CD14-positive monocyte (primary cell): Measurements from ENCODE around the gene B3GALNT1. TPM values are rescaled to one million over a fixed set of nuclear protein-coding genes. Genes with fewer than 3 reads are reported as not detected.

Experiments used
- DNase-seq, 3 donors: peaks; one replicate each; pipeline ENCODE4 v3.0.0-alpha.2; 2011 to 2022
- H2AFZ ChIP-seq: 2 replicates; pipeline ENCODE4 v1.6.0; 2012; ENCODE audit warnings: mild to moderate bottlenecking, low read depth, low read length, inconsistent platforms; ENCODE audit not compliant: insufficient read depth, poor library complexity, severe bottlenecking
- H3K27ac ChIP-seq, 2 donors: 1 replicate in 1 of 2; 2 replicates in 1 of 2; pipeline ENCODE4 v1.5.1; 2012 to 2013; ENCODE audit warnings: low read length in 2 of 2, control low read depth in 1 of 2, inconsistent platforms in 1 of 2, low read depth in 1 of 2, mild to moderate bottlenecking in 1 of 2
- H3K27me3 ChIP-seq, 2 donors: one replicate each; pipeline versions ENCODE4 v1.6.0 to v1.6.1; 2011 to 2013; ENCODE audit warnings: low read length in 2 of 2; ENCODE audit not compliant: control insufficient read depth in 2 of 2, insufficient read depth in 2 of 2
- H3K36me3 ChIP-seq, 2 donors: replicated peaks in 1 of 2; 1 replicate in 1 of 2; 2 replicates in 1 of 2; pipeline versions ENCODE4 v1.5.1 to v1.6.1; 2012 to 2013; ENCODE audit warnings: low read length in 2 of 2, control low read depth in 1 of 2, inconsistent platforms in 1 of 2, mild to moderate bottlenecking in 1 of 2; ENCODE audit not compliant: insufficient read depth in 2 of 2, control insufficient read depth in 1 of 2
- H3K4me1 ChIP-seq, 2 donors: 1 replicate in 1 of 2; 2 replicates in 1 of 2; pipeline versions ENCODE4 v1.5.1 to v1.6.1; 2012 to 2013; ENCODE audit warnings: low read length in 2 of 2, control low read depth in 1 of 2, inconsistent platforms in 1 of 2, mild to moderate bottlenecking in 1 of 2, moderate library complexity in 1 of 2; ENCODE audit not compliant: insufficient read depth in 2 of 2, control insufficient read depth in 1 of 2
- H3K4me2 ChIP-seq: replicated peaks from 2 replicates; pipeline ENCODE3; 2012; ENCODE audit warnings: low read length, moderate library complexity, mild to moderate bottlenecking; ENCODE audit not compliant: poor library complexity, severe bottlenecking; ENCODE audit errors: extremely low read depth
- H3K4me3 ChIP-seq, 3 experiments: fragments of 200-600 bp in 1 of 3; sonication (generic) in 1 of 3; replicated peaks in 1 of 3; 1 replicate in 2 of 3; 2 replicates in 1 of 3; pipeline ENCODE4 v1.5.1; 2011 to 2013; ENCODE audit warnings: low read length in 3 of 3, mild to moderate bottlenecking in 3 of 3, control low read depth in 2 of 3, low read depth in 2 of 3, inconsistent platforms in 1 of 3, moderate library complexity in 1 of 3
- H3K79me2 ChIP-seq: 2 replicates; pipeline ENCODE4 v1.6.0; 2012; ENCODE audit warnings: mild to moderate bottlenecking, control low read depth, inconsistent platforms, low read length, moderate library complexity; ENCODE audit not compliant: insufficient read depth
- H3K9ac ChIP-seq: 2 replicates; pipeline ENCODE4 v1.6.0; 2017; ENCODE audit warnings: low read length, mild to moderate bottlenecking; ENCODE audit not compliant: insufficient read depth, poor library complexity, severe bottlenecking
- H3K9me3 ChIP-seq, 2 donors: replicated peaks in 1 of 2; 1 replicate in 1 of 2; 2 replicates in 1 of 2; pipeline versions ENCODE4 v1.5.1 to v1.6.1; 2012 to 2013; ENCODE audit warnings: low read length in 2 of 2, control low read depth in 1 of 2; ENCODE audit not compliant: control insufficient read depth in 1 of 2, insufficient read depth in 1 of 2
- H4K20me1 ChIP-seq: 2 replicates; pipeline ENCODE4 v1.6.0; 2012; ENCODE audit warnings: mild to moderate bottlenecking, low read length, control low read depth, moderate library complexity; ENCODE audit not compliant: insufficient read depth
- H3K27ac Mint-ChIP-seq, 7 donors: one replicate each; pipeline ENCODE4 v1.8.0; 2020; ENCODE audit warnings: mild to moderate bottlenecking in 7 of 7, mixed read lengths in 7 of 7, moderate library complexity in 6 of 7, inconsistent platforms in 2 of 7
- H3K27me3 Mint-ChIP-seq, 3 donors: one replicate each; pipeline ENCODE4 v1.8.0; 2021 to 2022; ENCODE audit warnings: low read depth in 3 of 3, mild to moderate bottlenecking in 3 of 3, mixed read lengths in 3 of 3, moderate library complexity in 3 of 3, inconsistent platforms in 1 of 3
- H3K36me3 Mint-ChIP-seq, 2 donors: one replicate each; pipeline ENCODE4 v1.8.0; 2020; ENCODE audit warnings: mixed read lengths in 2 of 2, inconsistent platforms in 1 of 2, mild to moderate bottlenecking in 1 of 2
- H3K4me1 Mint-ChIP-seq: one replicate; pipeline ENCODE4 v1.8.0; 2020; ENCODE audit warnings: mild to moderate bottlenecking, mixed read lengths
- H3K4me3 Mint-ChIP-seq, 2 donors: one replicate each; pipeline ENCODE4 v1.8.0; 2020; ENCODE audit warnings: mild to moderate bottlenecking in 2 of 2, mixed read lengths in 2 of 2, moderate library complexity in 1 of 2
- H3K9me3 Mint-ChIP-seq, 7 donors: one replicate each; pipeline ENCODE4 v1.8.0; 2020 to 2022; ENCODE audit warnings: mixed read lengths in 7 of 7, mild to moderate bottlenecking in 6 of 7, moderate library complexity in 6 of 7, inconsistent platforms in 2 of 7
- WGBS: methylation state at CpG from one replicate; pipeline ENCODE4 v1.1.5; 2013; ENCODE audit warnings: missing lambda C conversion rate; ENCODE audit not compliant: insufficient coverage; 5-methylcytosine and 5-hydroxymethylcytosine counted together
- intact Hi-C, 2 donors: fragments of 100-400 bp; cut with micrococcal nuclease; formaldehyde crosslinking; loops; one replicate each; pipeline versions ENCODE4 v1.15.0 to v1.15.1; 2023
- polyA plus RNA-seq, 3 donors: library from polyadenylated mRNA; depleted of rRNA in 1 of 3; unstranded in 2 of 3; stranded (reverse) in 1 of 3; fragments of 300-500 nt in 2 of 3; fragments of >200 nt in 1 of 3; fragmentation: Illumina TruSeq in 2 of 3; gene quantifications; 1 replicate in 2 of 3; 2 replicates in 1 of 3; pipeline ENCODE4 v1.2.3, GENCODE V29; 2012 to 2021
- TF ChIP-seq, protein P1 (sequence below): fragments of 200-600 bp; IDR thresholded peaks from one replicate; pipeline ENCODE4 v1.8.0; 2022; ENCODE audit warnings: antibody characterized with exemption, mild to moderate bottlenecking

B3GALNT1 gene
- polyA plus RNA-seq, 3 donors, result 0.09 to 0.41 (median 0.16) TPM

DNA sequence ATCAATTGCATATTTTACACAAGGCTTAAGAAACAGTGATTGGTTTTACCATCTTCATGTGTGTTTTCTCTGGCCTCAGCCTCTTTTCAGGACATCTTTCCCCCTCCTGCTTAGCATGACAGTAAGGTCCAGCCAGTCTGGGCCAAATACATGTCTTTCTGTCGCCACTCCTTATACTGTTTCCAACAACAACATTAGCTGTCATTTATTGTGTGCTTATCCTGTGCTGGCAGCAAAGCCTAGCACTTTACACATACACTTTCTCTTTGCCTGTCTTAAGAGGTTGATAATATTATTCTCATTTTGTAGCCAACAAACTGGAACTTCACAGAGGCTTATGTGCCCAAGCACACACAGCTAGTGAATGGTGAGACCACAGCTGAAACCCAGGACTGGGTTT, 37.8 kb downstream of the B3GALNT1 start:
- intact Hi-C loops, result no loop called here
- DNase-seq, result no peak
- WGBS, result no CpG with 5 or more reads among the region's 1 CpG
- no peaks in the 10 kb centered on the region for H4K20me1 ChIP-seq
- H3K4me3 Mint-ChIP-seq, result no peak overlapping the region
- H3K27ac Mint-ChIP-seq, result no peak overlapping the region
- H3K79me2 ChIP-seq, result no peaks in the 10 kb centered on the region
- no peak overlapping the region for H2AFZ ChIP-seq
- peaks cover 39% of the 10 kb centered on the region for H3K4me1 Mint-ChIP-seq
- H3K9me3 ChIP-seq, result no peaks in the 10 kb centered on the region
- no peak overlapping the region for H3K4me2 ChIP-seq
- H3K36me3 Mint-ChIP-seq, result peaks cover 18 to 32% of the 10 kb centered on the region in 2 donors
- no peak overlapping the region for H3K4me3 ChIP-seq
- no peaks in the 10 kb centered on the region for H3K9me3 Mint-ChIP-seq
- no peaks in the 10 kb centered on the region for H3K27me3 ChIP-seq
- no peak overlapping the region for H3K27ac ChIP-seq
- H3K36me3 ChIP-seq, result peaks cover 0 to 4% of the 10 kb centered on the region in 2 donors
- H3K9ac ChIP-seq, result no peak overlapping the region
- TF ChIP-seq, protein P1, sequence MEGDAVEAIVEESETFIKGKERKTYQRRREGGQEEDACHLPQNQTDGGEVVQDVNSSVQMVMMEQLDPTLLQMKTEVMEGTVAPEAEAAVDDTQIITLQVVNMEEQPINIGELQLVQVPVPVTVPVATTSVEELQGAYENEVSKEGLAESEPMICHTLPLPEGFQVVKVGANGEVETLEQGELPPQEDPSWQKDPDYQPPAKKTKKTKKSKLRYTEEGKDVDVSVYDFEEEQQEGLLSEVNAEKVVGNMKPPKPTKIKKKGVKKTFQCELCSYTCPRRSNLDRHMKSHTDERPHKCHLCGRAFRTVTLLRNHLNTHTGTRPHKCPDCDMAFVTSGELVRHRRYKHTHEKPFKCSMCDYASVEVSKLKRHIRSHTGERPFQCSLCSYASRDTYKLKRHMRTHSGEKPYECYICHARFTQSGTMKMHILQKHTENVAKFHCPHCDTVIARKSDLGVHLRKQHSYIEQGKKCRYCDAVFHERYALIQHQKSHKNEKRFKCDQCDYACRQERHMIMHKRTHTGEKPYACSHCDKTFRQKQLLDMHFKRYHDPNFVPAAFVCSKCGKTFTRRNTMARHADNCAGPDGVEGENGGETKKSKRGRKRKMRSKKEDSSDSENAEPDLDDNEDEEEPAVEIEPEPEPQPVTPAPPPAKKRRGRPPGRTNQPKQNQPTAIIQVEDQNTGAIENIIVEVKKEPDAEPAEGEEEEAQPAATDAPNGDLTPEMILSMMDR, result no peak
- H3K4me1 ChIP-seq, result peaks cover 33 to 37% of the 10 kb centered on the region in 2 donors
- peaks cover 0 to 2% (median 0%) of the 10 kb centered on the region in 3 donors for H3K27me3 Mint-ChIP-seq

DNA sequence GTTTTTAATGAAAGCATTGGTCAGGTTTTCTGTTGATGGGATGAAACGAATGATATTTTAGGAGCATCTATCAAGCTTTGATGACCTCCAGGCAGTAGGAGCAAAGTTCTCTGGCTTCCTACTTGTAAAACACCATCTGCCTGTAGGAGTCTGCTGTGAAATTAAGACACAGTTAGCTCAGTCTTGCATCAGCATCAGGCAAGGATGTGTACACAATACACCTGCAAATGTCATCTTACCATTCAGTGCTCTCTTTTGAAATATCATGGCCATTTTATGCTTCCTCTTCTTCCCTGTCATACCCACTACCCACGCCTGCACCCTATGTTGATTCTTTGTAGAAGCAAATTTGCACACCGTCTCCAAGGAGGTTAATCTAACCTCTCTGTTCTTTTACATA, 38.2 kb downstream of the B3GALNT1 start:
- DNase-seq, result no peak
- no peak overlapping the region for H3K4me3 Mint-ChIP-seq
- H3K4me1 Mint-ChIP-seq, result peaks cover 37% of the 10 kb centered on the region
- Histone ChIP-seq H3K4me3 (no peak overlapping the region), H3K4me2 (no peak overlapping the region), H2AFZ (no peak overlapping the region), H3K4me1 (peaks cover 33% of the 10 kb centered on the region in 2 donors), H3K27ac (no peak overlapping the region), H4K20me1 (no peaks in the 10 kb centered on the region), H3K36me3 (peaks cover 0 to 4% of the 10 kb centered on the region in 2 donors), H3K9ac (no peak overlapping the region), H3K79me2 (no peaks in the 10 kb centered on the region), H3K27me3 (no peaks in the 10 kb centered on the region), H3K9me3 (no peaks in the 10 kb centered on the region)
- H3K36me3 Mint-ChIP-seq, result peaks cover 18 to 32% of the 10 kb centered on the region in 2 donors
- TF ChIP-seq, protein P1, result no peak
- H3K9me3 Mint-ChIP-seq, result no peaks in the 10 kb centered on the region
- 65% methylated on average over 2 of the region's 3 CpGs for WGBS
- H3K27ac Mint-ChIP-seq, result no peak overlapping the region
- intact Hi-C loops, result no loop called here
- H3K27me3 Mint-ChIP-seq, result peaks cover 0 to 3% (median 0%) of the 10 kb centered on the region in 3 donors
